HG03442 (cell line): Measurements from ENCODE around the gene STPG4.

Experiments
- ATAC-seq: cut with Tn5 transposase; IDR thresholded peaks from one replicate; pipeline ENCODE4 v1.9.1; 2021; ENCODE audit warnings: mild to moderate bottlenecking, moderate library complexity; ENCODE audit not compliant: unreplicated experiment

STPG4 gene

GRCh38 chr2:47073217-47073616 lies 81.9 kb downstream of the STPG4 start:
- no peak for ATAC-seq

GRCh38 chr2:47072728-47073191 lies 82.3 kb downstream of the STPG4 start:
- no peak for ATAC-seq

DNA sequence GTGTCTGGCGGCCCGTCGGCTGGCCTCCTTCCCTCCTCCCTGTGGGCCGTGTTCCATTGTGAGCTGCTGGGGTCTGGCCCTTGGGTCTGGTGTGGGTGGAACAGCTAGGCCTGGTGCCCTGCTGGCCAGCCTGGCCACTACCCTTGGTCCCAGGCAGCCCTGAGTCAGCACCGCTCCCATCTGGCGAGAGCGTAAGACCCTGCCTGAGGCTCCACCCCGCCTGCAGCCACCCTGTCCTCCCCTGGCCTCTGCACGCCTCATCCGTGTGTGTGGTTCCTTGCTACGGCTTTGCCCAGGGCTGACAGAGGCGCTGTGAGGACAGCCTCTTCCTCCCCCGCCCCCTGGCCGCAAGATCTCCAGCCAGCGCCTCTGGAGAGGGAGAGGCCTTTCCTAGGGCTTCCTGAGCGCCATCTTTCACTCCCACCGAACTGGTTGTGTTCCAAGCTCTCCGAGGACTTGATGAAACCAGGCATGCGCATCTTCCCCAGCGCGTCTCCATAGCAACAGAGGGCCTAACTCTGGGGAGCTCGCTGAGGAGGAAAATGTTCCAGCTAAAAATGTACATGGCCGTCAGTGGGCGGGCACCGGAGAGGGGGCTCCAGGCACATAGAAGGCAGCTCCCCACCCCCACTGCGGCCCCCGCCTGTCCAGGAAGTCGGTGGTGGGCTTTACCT lies 83.0 kb downstream of the STPG4 start:
- ATAC-seq, result peak; percentile 2

DNA sequence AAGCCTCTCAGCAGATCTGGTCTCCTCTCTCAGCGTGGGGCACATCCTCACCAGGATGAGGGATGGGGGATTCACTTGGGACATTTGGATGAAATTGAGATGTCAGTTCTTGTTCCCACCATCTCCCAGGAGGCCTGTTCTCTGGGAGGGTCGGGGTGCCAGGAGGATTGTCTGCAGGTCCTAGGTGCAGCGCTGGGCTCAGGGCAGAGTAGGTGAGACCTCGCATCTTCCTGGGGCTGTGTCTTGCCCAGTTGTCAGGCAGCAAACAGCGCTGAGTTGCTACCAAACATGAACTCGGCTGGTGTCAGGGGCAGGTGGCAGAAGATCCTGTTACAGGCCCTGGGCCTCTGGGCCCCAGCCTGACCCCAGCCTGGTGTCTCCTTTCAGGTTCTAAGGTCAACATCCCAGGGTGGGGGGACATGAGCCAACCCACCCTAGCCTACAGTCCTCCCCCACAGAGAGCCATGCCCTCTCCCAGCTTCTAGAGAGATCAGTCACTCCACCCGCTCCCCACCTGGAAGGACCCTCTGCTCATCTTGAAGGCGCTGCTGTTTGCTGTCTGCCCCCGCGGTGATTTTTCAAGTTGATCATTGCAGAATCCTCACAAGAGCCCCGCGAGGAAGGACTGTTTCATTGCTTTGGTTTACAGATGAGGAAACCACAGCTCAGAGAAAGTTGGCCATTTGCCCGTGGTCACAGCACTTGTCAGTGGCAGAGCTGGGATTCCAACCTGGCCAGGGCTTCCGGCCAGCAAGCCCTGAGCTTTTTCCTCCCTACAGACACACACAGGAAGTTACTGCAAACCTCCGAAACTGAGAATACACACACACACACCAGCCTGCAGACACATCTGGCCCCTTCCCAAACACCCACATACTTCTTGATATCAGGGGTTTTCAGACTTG lies 83.9 kb downstream of the STPG4 start:
- peak; percentile 63 for ATAC-seq

DNA sequence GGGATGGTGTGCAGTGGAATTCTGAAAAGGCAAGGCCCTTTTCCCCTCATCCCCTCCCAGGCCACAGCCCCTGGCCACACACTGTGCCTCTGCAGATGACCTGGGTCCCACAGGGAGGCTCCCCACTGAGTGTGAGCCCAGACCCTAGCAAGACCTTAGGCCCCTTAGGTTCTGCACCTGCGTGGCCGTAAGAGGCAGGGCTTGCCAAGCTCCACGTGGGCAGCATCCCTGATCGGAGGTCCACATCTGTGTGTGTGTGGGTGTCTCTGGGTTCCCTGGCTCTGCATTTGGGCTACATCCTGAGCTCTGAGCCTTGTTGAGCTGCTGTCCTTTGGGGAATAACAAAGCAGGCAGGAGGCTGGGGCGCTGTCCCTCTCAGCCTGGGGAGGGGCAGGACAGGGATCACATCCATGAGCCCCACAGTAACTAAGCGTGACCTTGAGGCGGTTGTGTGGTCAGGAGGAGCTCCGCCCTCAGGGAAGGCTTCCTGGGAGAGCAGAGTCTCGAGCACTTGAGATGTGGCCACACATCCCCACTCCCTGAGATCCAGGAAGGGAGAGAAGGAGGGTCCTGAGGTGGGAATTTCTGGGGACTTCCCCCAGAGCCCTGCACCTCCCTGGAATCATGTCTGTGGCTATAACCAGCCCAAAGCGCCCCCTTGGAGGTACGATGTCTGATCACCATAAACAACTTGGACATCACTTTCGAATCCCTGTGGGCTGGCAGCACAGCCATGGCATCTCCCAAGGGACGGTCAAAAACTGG lies 84.8 kb downstream of the STPG4 start:
- ATAC-seq, result no peak

- ATAC-seq, result no peak
These were observed 85.4 kb downstream of the STPG4 start for GRCh38 chr2:47069628-47070154.

- ATAC-seq, result no peak
These were observed 86.0 kb downstream of the STPG4 start for GRCh38 chr2:47068981-47069627.

DNA sequence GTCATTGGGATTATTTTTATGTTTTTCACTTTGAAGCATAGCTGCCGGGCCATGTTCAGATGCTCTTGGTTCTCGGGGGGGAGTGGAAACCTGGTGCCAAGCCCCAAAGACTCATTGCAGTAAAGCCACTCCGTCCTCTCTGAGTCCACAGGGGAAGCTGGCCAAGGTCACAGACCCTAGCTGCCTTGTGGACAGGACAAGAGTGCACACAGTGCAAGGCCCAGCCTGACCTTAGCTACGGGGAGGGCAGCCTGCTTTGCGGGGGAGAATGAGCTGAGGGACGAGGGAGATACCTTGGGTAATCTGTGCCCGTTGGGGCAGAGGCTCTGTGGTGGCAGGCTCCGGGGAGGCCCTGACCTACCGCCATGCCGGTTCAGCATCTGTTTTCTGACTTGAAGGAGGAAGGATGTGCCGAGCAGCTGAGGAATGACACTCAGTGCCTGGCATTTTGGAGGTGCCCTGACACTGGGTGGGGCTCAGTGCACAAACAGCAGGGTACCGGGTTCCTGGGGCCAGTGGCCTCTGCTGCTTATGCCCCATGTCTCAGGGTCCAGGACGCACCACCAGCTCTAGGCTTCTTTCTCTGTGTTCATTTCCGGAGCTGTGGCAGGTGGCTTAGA lies 87.2 kb downstream of the STPG4 start:
- ATAC-seq, result no peak

- ATAC-seq, result no peak
These were observed 89.2 kb downstream of the STPG4 start for GRCh38 chr2:47065771-47066380.

- ATAC-seq, result no peak
These were observed 89.8 kb downstream of the STPG4 start for GRCh38 chr2:47065343-47065742.

GRCh38 chr2:47064106-47064505 lies 91.0 kb downstream of the STPG4 start:
- ATAC-seq, result no peak

- no peak for ATAC-seq
These were observed 91.6 kb downstream of the STPG4 start for GRCh38 chr2:47063538-47063930.

GRCh38 chr2:47062681-47063537 lies 92.2 kb downstream of the STPG4 start:
- no peak for ATAC-seq

- ATAC-seq, result no peak
These were observed 93.0 kb downstream of the STPG4 start for GRCh38 chr2:47061944-47062678.

DNA sequence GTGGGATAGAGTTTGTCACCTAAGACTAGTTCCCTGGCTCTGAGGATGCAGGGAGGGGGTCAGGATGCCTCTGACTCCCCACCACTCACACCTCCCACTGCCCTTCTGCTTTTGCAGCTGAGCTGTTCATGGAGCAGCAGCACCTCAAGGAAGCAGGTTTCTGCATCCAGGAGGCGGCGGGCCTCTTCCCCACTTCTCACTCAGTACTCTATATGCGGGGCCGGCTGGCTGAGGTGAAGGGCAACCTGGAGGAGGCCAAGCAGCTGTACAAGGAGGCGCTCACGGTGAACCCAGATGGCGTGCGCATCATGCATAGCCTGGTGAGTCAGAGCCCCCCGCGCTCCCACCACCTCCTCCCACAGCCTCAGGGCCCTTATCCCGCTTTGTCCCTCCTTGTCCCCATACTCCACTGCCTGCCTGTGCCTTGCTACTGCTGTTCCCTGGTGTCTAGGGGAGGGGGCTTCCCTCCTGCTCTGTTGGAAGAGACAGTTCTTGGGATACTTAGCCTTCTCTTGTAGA lies 94.4 kb downstream of the STPG4 start:
- no peak for ATAC-seq

GRCh38 chr2:47058003-47058931 lies 96.8 kb downstream of the STPG4 start:
- no peak for ATAC-seq

GRCh38 chr2:47057687-47058002 lies 97.5 kb downstream of the STPG4 start:
- ATAC-seq, result peak; percentile 30
